ENCODE data around the gene ANK3. TPM values are rescaled to one million over a fixed set of nuclear protein-coding genes. Genes with fewer than 3 reads are reported as not detected.
"Not testable (repeated sequence)": the region's sequence is repeated elsewhere in the genome, so short reads cannot be mapped to it uniquely, and the experiment has no call there.

ANK3 gene
- total and polyA plus RNA-seq, 2 donors (not counting 1 experiment from before 2014, with no cell fraction given): 0.50 to 0.79 TPM

DNA sequence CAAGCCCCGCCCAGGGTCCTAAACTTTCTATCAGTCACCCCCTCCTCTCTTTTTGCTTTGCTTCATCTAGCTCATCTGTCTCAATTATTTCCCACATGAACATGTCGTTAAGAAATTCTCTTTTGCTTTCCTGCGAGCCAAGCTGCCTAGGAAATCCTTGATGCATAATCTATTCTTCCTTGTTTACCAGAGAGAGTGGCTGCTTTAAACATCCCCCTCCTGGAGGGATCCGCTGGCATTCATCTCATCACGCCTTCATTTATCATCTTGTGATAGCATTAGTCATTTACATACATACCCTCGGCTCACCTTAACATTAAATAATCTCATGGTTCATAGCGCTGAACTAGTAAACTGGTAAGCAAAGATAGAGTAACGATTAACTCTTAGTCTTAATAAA lies 96.7 kb downstream of the ANK3 start:
- H3K4me2 ChIP-seq (ENCODE audit: extremely low read depth, insufficient read depth, low read length): peak overlapping the region; percentile 33
- no peak for DNase-seq (ENCODE audit: low read depth in 2 of 2)

DNA sequence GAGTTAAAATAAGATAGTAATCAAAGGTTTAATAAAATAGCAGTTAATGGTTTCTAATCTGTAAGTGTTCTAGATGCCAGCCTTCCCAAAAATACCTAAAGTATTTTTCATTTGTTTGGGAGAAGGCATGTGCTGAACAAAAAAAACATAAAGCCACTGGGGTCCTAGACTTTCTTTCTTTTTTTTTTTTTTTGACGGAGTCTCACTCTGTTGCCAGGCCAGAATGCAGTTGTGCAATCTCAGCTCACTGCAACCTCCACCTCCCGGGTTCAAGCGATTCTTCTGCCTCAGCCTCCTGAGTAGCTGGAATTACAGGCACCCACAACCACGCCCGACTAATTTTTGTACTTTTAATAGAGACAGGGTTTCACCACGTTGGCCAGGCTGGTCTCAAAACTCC lies 97.1 kb downstream of the ANK3 start:
- H2AFZ ChIP-seq (ENCODE audit: low read length); H3K4me2 ChIP-seq (ENCODE audit: extremely low read depth, insufficient read depth, low read length); H3K9me3 ChIP-seq (ENCODE audit: control insufficient read depth, insufficient read depth, low read depth, low read length); H3K4me1 ChIP-seq (ENCODE audit: control insufficient read depth, extremely low read depth, insufficient read depth, low read length); H3K4me3 ChIP-seq (replicated peaks in 1 of 4; ENCODE audit: control extremely low read depth in 1 of 4, insufficient read depth in 1 of 4, low read depth in 3 of 4, low read length in 4 of 4); H3K79me2 ChIP-seq (ENCODE audit: control insufficient read depth, insufficient read depth, low read length); H4K20me1 ChIP-seq (ENCODE audit: control insufficient read depth, extremely low read depth, insufficient read depth, low read length); H3K9ac ChIP-seq (ENCODE audit: insufficient read depth, low read length); DNase-seq (ENCODE audit: low read depth in 2 of 2); H3K27me3 ChIP-seq (ENCODE audit: control insufficient read depth, insufficient read depth, low read length); H3K36me3 ChIP-seq (ENCODE audit: control insufficient read depth, insufficient read depth, low read length); H3K27ac ChIP-seq (ENCODE audit: insufficient read depth, low read length): not testable (repeated sequence)

More for the DNA sequence above, 96.7 kb downstream of the ANK3 start:
- TF ChIP-seq, protein P1, sequence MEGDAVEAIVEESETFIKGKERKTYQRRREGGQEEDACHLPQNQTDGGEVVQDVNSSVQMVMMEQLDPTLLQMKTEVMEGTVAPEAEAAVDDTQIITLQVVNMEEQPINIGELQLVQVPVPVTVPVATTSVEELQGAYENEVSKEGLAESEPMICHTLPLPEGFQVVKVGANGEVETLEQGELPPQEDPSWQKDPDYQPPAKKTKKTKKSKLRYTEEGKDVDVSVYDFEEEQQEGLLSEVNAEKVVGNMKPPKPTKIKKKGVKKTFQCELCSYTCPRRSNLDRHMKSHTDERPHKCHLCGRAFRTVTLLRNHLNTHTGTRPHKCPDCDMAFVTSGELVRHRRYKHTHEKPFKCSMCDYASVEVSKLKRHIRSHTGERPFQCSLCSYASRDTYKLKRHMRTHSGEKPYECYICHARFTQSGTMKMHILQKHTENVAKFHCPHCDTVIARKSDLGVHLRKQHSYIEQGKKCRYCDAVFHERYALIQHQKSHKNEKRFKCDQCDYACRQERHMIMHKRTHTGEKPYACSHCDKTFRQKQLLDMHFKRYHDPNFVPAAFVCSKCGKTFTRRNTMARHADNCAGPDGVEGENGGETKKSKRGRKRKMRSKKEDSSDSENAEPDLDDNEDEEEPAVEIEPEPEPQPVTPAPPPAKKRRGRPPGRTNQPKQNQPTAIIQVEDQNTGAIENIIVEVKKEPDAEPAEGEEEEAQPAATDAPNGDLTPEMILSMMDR (conservative IDR thresholded peaks at IDR 0.05 in 1 of 2, IDR thresholded peaks at IDR 0.05 in 1 of 2; ENCODE audit: low read depth in 1 of 2, low read length in 2 of 2): no peak
- no peak for TF ChIP-seq EZH2 (IDR thresholded peaks at IDR 0.05; ENCODE audit: low read length, missing control alignments)
- Histone ChIP-seq H2AFZ (ENCODE audit: low read length) (peak overlapping the region; percentile 31), H3K36me3 (ENCODE audit: control insufficient read depth, insufficient read depth, low read length) (no peaks in the 10 kb centered on the region), H3K9ac (ENCODE audit: insufficient read depth, low read length) (no peak overlapping the region), H3K27me3 (ENCODE audit: control insufficient read depth, insufficient read depth, low read length) (no peaks in the 10 kb centered on the region), H3K79me2 (ENCODE audit: control insufficient read depth, insufficient read depth, low read length) (no peaks in the 10 kb centered on the region), H3K4me3 (replicated peaks in 1 of 4; ENCODE audit: control extremely low read depth in 1 of 4, insufficient read depth in 1 of 4, low read depth in 3 of 4, low read length in 4 of 4) (no peak overlapping the region), H3K4me1 (ENCODE audit: control insufficient read depth, extremely low read depth, insufficient read depth, low read length) (peaks cover 7% of the 10 kb centered on the region), H4K20me1 (ENCODE audit: control insufficient read depth, extremely low read depth, insufficient read depth, low read length) (no peaks in the 10 kb centered on the region), H3K27ac (ENCODE audit: insufficient read depth, low read length) (no peak overlapping the region), H3K9me3 (ENCODE audit: control insufficient read depth, insufficient read depth, low read depth, low read length) (no peaks in the 10 kb centered on the region)

DNA sequence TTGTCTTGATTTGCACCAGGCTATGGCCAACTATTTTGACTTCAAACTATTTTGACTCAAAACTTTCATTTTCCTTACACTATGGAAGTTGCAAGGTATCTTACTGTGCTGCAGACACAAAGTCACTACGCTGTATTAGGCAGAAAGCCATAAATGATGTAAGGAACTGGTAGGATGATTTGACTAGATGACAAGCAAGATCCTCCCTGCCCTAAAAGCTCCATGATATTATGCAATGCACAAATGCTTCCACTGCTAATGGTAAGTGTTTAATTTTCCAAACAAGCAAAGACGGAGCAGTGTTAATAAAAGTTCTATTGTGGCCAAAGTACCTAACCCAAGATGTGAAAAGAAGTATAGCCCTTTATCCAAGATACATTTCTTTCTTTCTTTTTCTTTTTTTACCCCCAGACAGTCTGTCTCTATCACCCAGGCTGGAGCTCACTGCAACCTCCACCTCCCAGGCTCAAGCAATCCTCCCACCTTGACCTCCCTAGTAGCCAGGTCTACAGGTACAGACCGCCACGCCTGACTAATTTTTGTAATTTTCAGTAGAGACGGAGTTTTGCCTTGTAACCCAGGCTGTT lies 98.2 kb downstream of the ANK3 start:
- H3K27me3 ChIP-seq (ENCODE audit: control insufficient read depth, insufficient read depth, low read length): no peaks in the 10 kb centered on the region
- no peak overlapping the region for H3K4me2 ChIP-seq (ENCODE audit: extremely low read depth, insufficient read depth, low read length)
- no peak overlapping the region for H3K4me3 ChIP-seq (replicated peaks in 1 of 4; ENCODE audit: control extremely low read depth in 1 of 4, insufficient read depth in 1 of 4, low read depth in 3 of 4, low read length in 4 of 4)
- H3K27ac ChIP-seq (ENCODE audit: insufficient read depth, low read length): no peak overlapping the region
- H3K36me3 ChIP-seq (ENCODE audit: control insufficient read depth, insufficient read depth, low read length): no peaks in the 10 kb centered on the region
- H2AFZ ChIP-seq (ENCODE audit: low read length): no peak overlapping the region
- no peaks in the 10 kb centered on the region for H4K20me1 ChIP-seq (ENCODE audit: control insufficient read depth, extremely low read depth, insufficient read depth, low read length)
- H3K79me2 ChIP-seq (ENCODE audit: control insufficient read depth, insufficient read depth, low read length): no peaks in the 10 kb centered on the region
- peak in 1 of 2 donors; percentile 32 for DNase-seq (ENCODE audit: low read depth in 2 of 2)
- TF ChIP-seq, protein P1 (conservative IDR thresholded peaks at IDR 0.05 in 1 of 2, IDR thresholded peaks at IDR 0.05 in 1 of 2; ENCODE audit: low read depth in 1 of 2, low read length in 2 of 2): no peak
- TF ChIP-seq EZH2 (IDR thresholded peaks at IDR 0.05; ENCODE audit: low read length, missing control alignments): no peak
- H3K4me1 ChIP-seq (ENCODE audit: control insufficient read depth, extremely low read depth, insufficient read depth, low read length): peaks cover 7% of the 10 kb centered on the region
- no peak overlapping the region for H3K9ac ChIP-seq (ENCODE audit: insufficient read depth, low read length)
- H3K9me3 ChIP-seq (ENCODE audit: control insufficient read depth, insufficient read depth, low read depth, low read length): no peaks in the 10 kb centered on the region

Data from fibroblast of lung (primary cell).